Gastrocnemius medialis (tissue), 4 donors: ENCODE results near the gene DDX27.

Experiments
- CTCF ChIP-seq, 5 experiments: fragments of 450-650 bp in 3 of 5; fragments of 200-600 bp in 2 of 5; sonication (generic) in 2 of 5; IDR thresholded peaks in 4 of 5; conservative IDR thresholded peaks in 1 of 5; 1 replicate in 4 of 5; 2 replicates in 1 of 5; pipeline ENCODE4 v1.5.1; 2016 to 2019; ENCODE audit warnings: antibody characterized with exemption in 5 of 5, mild to moderate bottlenecking in 3 of 5, moderate library complexity in 3 of 5
- POLR2A ChIP-seq, 2 donors: fragments of 450-650 bp; IDR thresholded peaks; one replicate each; pipeline ENCODE4 v1.6.1; 2017; ENCODE audit warnings: antibody characterized with exemption in 2 of 2, mild to moderate bottlenecking in 2 of 2, moderate library complexity in 2 of 2

GRCh38 chr20:49233226-49233625 is 14.0 kb downstream of the DDX27 start:
- TF ChIP-seq CTCF (IDR thresholded peaks at IDR 0.05 in 4 of 5, conservative IDR thresholded peaks at IDR 0.05 in 1 of 5) (no peak), POLR2A (IDR thresholded peaks at IDR 0.05) (no peak)
